GM12878 (cell line): ENCODE measurements around the gene SERPING1. TPM values are rescaled to one million over a fixed set of nuclear protein-coding genes. Genes with fewer than 3 reads are reported as not detected.

ENCODE experiments used
- ATAC-seq: fragments of 200-7000 bp; cut with Tn5 transposase; 3 replicates; pipeline ENCODE4 v1.9.1; 2020; ENCODE audit warnings: mild to moderate bottlenecking, moderate library complexity
- BruUV-seq: library from RNA; stranded (reverse); fragments of 400-500 nt; replicated peaks from 2 replicates; lab custom pipeline; 2021; lab: Mats Ljungman, UMichigan
- CTCF ChIA-PET: fragments of 300-600 bp; sonication (Branson Sonifier 250); formaldehyde crosslinking; extraction: SDS; loops from one replicate; lab custom pipeline; 2021; ENCODE audit warnings: inconsistent platforms; lab: Yijun Ruan, JAX
- POLR2A ChIA-PET: fragments of 350-600 bp; formaldehyde crosslinking; extraction: SDS; loops from one replicate; lab custom pipeline; 2021; ENCODE audit warnings: inconsistent platforms; lab: Charles Lee
- RAD21 ChIA-PET: fragments of 300-600 bp; sonication (Branson Sonifier 250); formaldehyde crosslinking; loops from one replicate; lab custom pipeline; 2023; ENCODE audit warnings: antibody characterized with exemption; ENCODE audit not compliant: unreplicated experiment; lab: Charles Lee
- SMC1A ChIA-PET: fragments of 300-600 bp; sonication (Branson Sonifier 250); formaldehyde crosslinking; loops from one replicate; lab custom pipeline; 2023; ENCODE audit not compliant: unreplicated experiment, uncharacterized antibody; lab: Charles Lee
- DNase-seq: peaks from one replicate; pipeline ENCODE4 v3.0.0-alpha.2; 2011; ENCODE audit warnings: low read depth, low spot score
- FAIRE-seq: peaks from 3 replicates; lab custom pipeline; 2011; peaks lifted over from hg19 to GRCh38; lab: Jason Lieb, UNC
- H2AFZ ChIP-seq: 2 replicates; pipeline ENCODE4 v1.6.0; 2011; ENCODE audit warnings: low read depth, low read length, control low read depth; ENCODE audit not compliant: control insufficient read depth
- H3K27ac ChIP-seq: 2 replicates; pipeline ENCODE4 v1.5.1; 2011; ENCODE audit warnings: control low read depth; ENCODE audit not compliant: control insufficient read depth, insufficient read depth
- H3K27me3 ChIP-seq, 2 experiments: replicated peaks in 1 of 2; 2 replicates each; pipeline versions ENCODE4 v1.6.0 to v1.6.1; 2011; ENCODE audit warnings: low read length in 1 of 2; ENCODE audit not compliant: control insufficient read depth in 2 of 2, insufficient read depth in 2 of 2
- H3K36me3 ChIP-seq, 2 experiments: 2 replicates each; pipeline ENCODE4 v1.5.1; 2011; ENCODE audit warnings: low read length in 1 of 2; ENCODE audit not compliant: control insufficient read depth in 2 of 2, insufficient read depth in 2 of 2
- H3K4me1 ChIP-seq: 2 replicates; pipeline ENCODE4 v1.6.1; 2011; ENCODE audit warnings: mild to moderate bottlenecking, low read length, moderate library complexity, mixed read lengths; ENCODE audit not compliant: control insufficient read depth, insufficient read depth
- H3K4me2 ChIP-seq: 2 replicates; pipeline ENCODE4 v1.6.0; 2011; ENCODE audit warnings: control low read depth; ENCODE audit not compliant: control insufficient read depth, insufficient read depth
- H3K4me3 ChIP-seq: fragments of 200-600 bp; sonication (generic); 2 replicates; pipeline ENCODE4 v1.5.1; 2016
- H3K79me2 ChIP-seq: 2 replicates; pipeline ENCODE4 v1.6.0; 2011; ENCODE audit warnings: low read length; ENCODE audit not compliant: control insufficient read depth, insufficient read depth
- H3K9ac ChIP-seq: 2 replicates; pipeline ENCODE4 v1.8.0; 2011; ENCODE audit warnings: low read length, control low read depth, mixed read lengths; ENCODE audit not compliant: control insufficient read depth, insufficient read depth
- H3K9me3 ChIP-seq: replicated peaks from 3 replicates; pipeline ENCODE4 v1.5.1; 2011; ENCODE audit warnings: mild to moderate bottlenecking, low read length; ENCODE audit not compliant: control insufficient read depth, insufficient read depth
- H4K20me1 ChIP-seq: 2 replicates; pipeline ENCODE4 v1.6.0; 2011; ENCODE audit not compliant: control insufficient read depth, insufficient read depth
- ATF3 ChIP-seq: IDR thresholded peaks from 2 replicates; pipeline ENCODE4 v1.6.1; 2011; ENCODE audit warnings: low read depth, mild to moderate bottlenecking, low read length, moderate library complexity, borderline replicate concordance; ENCODE audit errors: extremely low read depth
- EP300 ChIP-seq, 2 experiments: fragments of 150-350 bp in 1 of 2; IDR thresholded peaks; 2 replicates each; pipeline ENCODE4 v1.6.1; 2011 to 2012; ENCODE audit warnings: low read depth in 2 of 2, low read length in 2 of 2, borderline replicate concordance in 1 of 2, improper control_type of control experiment in 1 of 2, inconsistent platforms in 1 of 2; ENCODE audit not compliant: control insufficient read depth in 1 of 2
- ESRRA ChIP-seq: IDR thresholded peaks from 2 replicates; pipeline ENCODE4 v1.6.1; 2012; ENCODE audit warnings: mild to moderate bottlenecking, low read length, improper control_type of control experiment
- GABPA ChIP-seq: IDR thresholded peaks from 2 replicates; pipeline ENCODE4 v1.6.1; 2014; ENCODE audit warnings: antibody characterized with exemption, low read depth, mild to moderate bottlenecking, inconsistent platforms
- HDAC6 ChIP-seq: fragments of 200-600 bp; sonication (generic); IDR thresholded peaks from one replicate; pipeline ENCODE4 v1.8.0; 2017; ENCODE audit warnings: antibody characterized with exemption; ENCODE audit not compliant: unreplicated experiment
- KAT2A ChIP-seq: conservative IDR thresholded peaks from 2 replicates; pipeline ENCODE4 v1.6.1; 2011; ENCODE audit warnings: low read depth, low read length; ENCODE audit not compliant: control insufficient read depth
- MEF2B ChIP-seq: fragments of 450-650 bp; IDR thresholded peaks from 2 replicates; pipeline ENCODE4 v1.6.1; 2018; ENCODE audit warnings: mild to moderate bottlenecking, moderate library complexity; ENCODE audit not compliant: partially characterized antibody, poor library complexity, severe bottlenecking
- NR2C1 ChIP-seq: fragments of 450-650 bp; IDR thresholded peaks from 2 replicates; pipeline ENCODE4 v1.6.1; 2017; ENCODE audit warnings: antibody characterized with exemption, mild to moderate bottlenecking, moderate library complexity
- PAX8 ChIP-seq: fragments of 450-650 bp; IDR thresholded peaks from 2 replicates; pipeline ENCODE4 v1.6.1; 2017; ENCODE audit warnings: mild to moderate bottlenecking, moderate library complexity
- SMAD1 ChIP-seq: fragments of 450-650 bp; IDR thresholded peaks from 2 replicates; pipeline ENCODE4 v1.6.1; 2018; ENCODE audit warnings: mild to moderate bottlenecking, low read depth; ENCODE audit not compliant: partially characterized antibody
- SMARCA5 ChIP-seq: fragments of 450-650 bp; IDR thresholded peaks from 2 replicates; pipeline ENCODE4 v1.6.1; 2017; ENCODE audit warnings: mild to moderate bottlenecking
- SREBF1 ChIP-seq: IDR thresholded peaks from 2 replicates; pipeline ENCODE4 v1.6.1; 2012; ENCODE audit warnings: mild to moderate bottlenecking, low read length
- TARDBP ChIP-seq: IDR thresholded peaks from 2 replicates; pipeline ENCODE4 v1.6.1; 2016; ENCODE audit warnings: borderline replicate concordance
- ZNF217 ChIP-seq: fragments of 450-650 bp; IDR thresholded peaks from 2 replicates; pipeline ENCODE4 v1.6.1; 2017; ENCODE audit warnings: antibody characterized with exemption, mild to moderate bottlenecking
- ZNF384 ChIP-seq: IDR thresholded peaks from 2 replicates; pipeline ENCODE4 v1.6.1; 2012; ENCODE audit warnings: low read depth, mild to moderate bottlenecking, low read length, improper control_type of control experiment, borderline replicate concordance
- WGBS: methylation state at CpG from one replicate; pipeline ENCODE4 v1.1.6; 2016; ENCODE audit warnings: low lambda C conversion rate; ENCODE audit not compliant: insufficient replicate concordance, insufficient coverage; ENCODE audit errors: missing lambda C conversion rate; 5-methylcytosine and 5-hydroxymethylcytosine counted together
- in situ Hi-C: fragments of 300-500 bp; cut with MboI; formaldehyde crosslinking; loops from 9 replicates; pipeline ENCODE4 v1.14.3; 2018; ENCODE audit warnings: mixed read lengths
- intact Hi-C: fragments of 100-400 bp; cut with micrococcal nuclease; formaldehyde crosslinking; loops from one replicate; pipeline ENCODE4 v1.14.2; 2022; ENCODE audit not compliant: unreplicated experiment
- polyA plus RNA-seq, 11 experiments: library from polyadenylated mRNA; depleted of rRNA in 4 of 11; unstranded in 6 of 11; stranded (reverse) in 5 of 11; fragments of >200 nt; fragmentation: Nextera tagmentation in 4 of 11; fragmentation: Illumina TruSeq in 1 of 11; extraction: Ambion mirVana in 4 of 11; extraction: Trizol in 1 of 11; gene quantifications; 1 replicate in 1 of 11; 2 replicates in 10 of 11; pipeline versions ENCODE4 v1.2.1 to v1.2.3, GENCODE V29; 2011 to 2016; ENCODE audit warnings: inconsistent platforms in 2 of 11, missing spikeins in 2 of 11, low read depth in 1 of 11
- total RNA-seq, 4 experiments: library from RNA; depleted of rRNA in 3 of 4; stranded (reverse); fragments of >200 nt in 3 of 4; fragmentation: Illumina TruSeq in 1 of 4; extraction: Trizol in 1 of 4; gene quantifications; 2 replicates each; pipeline versions ENCODE4 v1.2.1 to v1.2.3, GENCODE V29; 2013 to 2021

The SERPING1 gene
- total and polyA plus RNA-seq, 10 of the 15 experiments (the other 5 are each of a cell fraction or from before 2014, with no cell fraction given): 0.24 to 1.4 TPM; not detected in 8

- DNase-seq: no peak
- SMC1A ChIA-PET: interaction anchor here (0.5 to 1.6 kb wide), 2 partner anchors 38 to 67 kb away, joined by 3 to 4 read pairs; no protein-coding TSS in a partner anchor
- no TSS peak for BruUV-seq
These were observed 41.4 kb upstream of the SERPING1 start for GRCh38 chr11:57556041-57556440.

DNA sequence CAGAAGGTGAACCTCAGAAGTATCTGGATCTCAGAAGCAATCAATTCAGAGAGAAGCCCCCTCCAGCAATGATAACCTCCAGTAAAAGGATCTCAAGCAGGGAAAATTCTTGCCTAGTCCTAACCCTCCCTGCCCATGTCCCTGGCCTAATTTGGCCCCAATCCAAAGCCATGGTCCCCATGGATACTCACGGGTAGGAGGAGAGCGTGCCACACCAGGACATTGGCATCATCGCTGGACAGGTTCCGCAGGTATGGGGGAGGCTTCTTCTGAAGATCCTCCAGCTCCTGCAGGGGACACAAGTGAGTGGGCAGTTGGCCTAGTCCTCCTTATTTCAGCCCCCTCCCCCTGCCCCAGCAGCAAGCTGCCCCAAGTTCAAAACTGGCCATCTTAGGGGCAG, 37.3 kb upstream of the SERPING1 start:
- RAD21 ChIA-PET: no interaction called here
- no peaks in the 10 kb centered on the region for H3K27me3 ChIP-seq
- DNase-seq: no peak
- CTCF ChIA-PET: interaction anchor here (0.6 to 1.0 kb wide), 3 partner anchors 9 to 81 kb away, joined by 3 read pairs; no protein-coding TSS in a partner anchor
- intact Hi-C loops (loop anchor here (10.0 kb wide), 1 partner anchor 225 kb away; no protein-coding TSS in a partner anchor), in situ Hi-C loops (no loop called here)
- H3K79me2 ChIP-seq: peaks cover 35% of the 10 kb centered on the region
- POLR2A ChIA-PET: no interaction called here
- H3K9me3 ChIP-seq: no peaks in the 10 kb centered on the region
- WGBS: 100% methylated on average over 4 of the region's 4 CpGs
- no peak overlapping the region for H3K27ac ChIP-seq
- BruUV-seq: no TSS peak
- H3K9ac ChIP-seq: no peak overlapping the region
- H4K20me1 ChIP-seq: no peaks in the 10 kb centered on the region
- ATAC-seq: no peak
- FAIRE-seq: no peak
- SMC1A ChIA-PET: interaction anchor here (0.6 kb wide), 1 partner anchor 92 kb away, joined by 3 read pairs; no protein-coding TSS in a partner anchor
- no peak overlapping the region for H3K4me2 ChIP-seq
- H3K4me3 ChIP-seq: no peak overlapping the region
- no peaks in the 10 kb centered on the region; the same call in 1 of the 2 replicates for H3K4me1 ChIP-seq
- H2AFZ ChIP-seq: no peak overlapping the region
- peaks cover 13 to 32% of the 10 kb centered on the region in 2 experiments for H3K36me3 ChIP-seq
- TF ChIP-seq ATF3: no peak
- no peak for TF ChIP-seq ESRRA
- TF ChIP-seq HDAC6: no peak
- TF ChIP-seq SMARCA5: no peak
- TF ChIP-seq SMAD1: no peak
- TF ChIP-seq NR2C1: no peak
- TF ChIP-seq ZNF217: no peak
- no peak for TF ChIP-seq MEF2B
- TF ChIP-seq ZNF384: no peak
- no peak for TF ChIP-seq TARDBP
- TF ChIP-seq KAT2A: no peak
- TF ChIP-seq EP300 (IDR thresholded peaks at IDR 0.05; ENCODE audit: borderline replicate concordance in 1 of 2, control insufficient read depth in 1 of 2, low read depth in 2 of 2, low read length in 2 of 2): no peak
- TF ChIP-seq PAX8: no peak
- TF ChIP-seq SREBF1: no peak

More at GRCh38 chr11:57556041-57556440, 41.4 kb upstream of the SERPING1 start:
- no peak overlapping the region for H3K9ac ChIP-seq
- FAIRE-seq: no peak
- no peak overlapping the region for H2AFZ ChIP-seq
- in situ Hi-C loops: no loop called here
- no peak overlapping the region for H3K27ac ChIP-seq
- 97% methylated on average over 8 of the region's 8 CpGs for WGBS
- H3K4me2 ChIP-seq: no peak overlapping the region
- ATAC-seq: no peak
- H3K4me1 ChIP-seq: no peaks in the 10 kb centered on the region
- no peaks in the 10 kb centered on the region for H3K27me3 ChIP-seq
- no peaks in the 10 kb centered on the region for H3K9me3 ChIP-seq
- no peak overlapping the region for H3K4me3 ChIP-seq
- intact Hi-C loops: no loop called here
- ChIA-PET POLR2A (no interaction called here), CTCF (interaction anchor here (1.0 kb wide), 1 partner anchor 14 kb away, joined by 4 read pairs; no protein-coding TSS in a partner anchor), RAD21 (no interaction called here)
- no peaks in the 10 kb centered on the region for H4K20me1 ChIP-seq
- TF ChIP-seq GABPA: no peak
- TF ChIP-seq TARDBP: no peak
- H3K79me2 ChIP-seq: peaks cover under 1% of the 10 kb centered on the region; the same call in 1 of the 2 replicates
- H3K36me3 ChIP-seq: peaks cover 31 to 55% of the 10 kb centered on the region in 2 experiments
